Fibroblast of villous mesenchyme (primary cell): ENCODE measurements around the gene SPATC1L. TPM values are rescaled to one million over a fixed set of nuclear protein-coding genes. Genes with fewer than 3 reads are reported as not detected.

Experiments
- DNase-seq: peaks from one replicate; pipeline ENCODE4 v3.0.0-alpha.2; 2010; ENCODE audit warnings: low read depth
- H3K4me3 ChIP-seq: 2 replicates; pipeline ENCODE4 v1.5.1; 2011; ENCODE audit warnings: low read depth, mild to moderate bottlenecking, low read length
- CTCF ChIP-seq: IDR thresholded peaks from 2 replicates; pipeline ENCODE4 v1.5.1; 2012; ENCODE audit warnings: low read depth, mild to moderate bottlenecking, low read length; ENCODE audit not compliant: insufficient read depth
- total RNA-seq: library from RNA; depleted of rRNA; stranded (reverse); fragments of >200 nt; gene quantifications from 2 replicates; pipeline ENCODE4 v1.2.3, GENCODE V29; 2012

SPATC1L gene
- total RNA-seq, 1 donor = 9.5 TPM

DNA sequence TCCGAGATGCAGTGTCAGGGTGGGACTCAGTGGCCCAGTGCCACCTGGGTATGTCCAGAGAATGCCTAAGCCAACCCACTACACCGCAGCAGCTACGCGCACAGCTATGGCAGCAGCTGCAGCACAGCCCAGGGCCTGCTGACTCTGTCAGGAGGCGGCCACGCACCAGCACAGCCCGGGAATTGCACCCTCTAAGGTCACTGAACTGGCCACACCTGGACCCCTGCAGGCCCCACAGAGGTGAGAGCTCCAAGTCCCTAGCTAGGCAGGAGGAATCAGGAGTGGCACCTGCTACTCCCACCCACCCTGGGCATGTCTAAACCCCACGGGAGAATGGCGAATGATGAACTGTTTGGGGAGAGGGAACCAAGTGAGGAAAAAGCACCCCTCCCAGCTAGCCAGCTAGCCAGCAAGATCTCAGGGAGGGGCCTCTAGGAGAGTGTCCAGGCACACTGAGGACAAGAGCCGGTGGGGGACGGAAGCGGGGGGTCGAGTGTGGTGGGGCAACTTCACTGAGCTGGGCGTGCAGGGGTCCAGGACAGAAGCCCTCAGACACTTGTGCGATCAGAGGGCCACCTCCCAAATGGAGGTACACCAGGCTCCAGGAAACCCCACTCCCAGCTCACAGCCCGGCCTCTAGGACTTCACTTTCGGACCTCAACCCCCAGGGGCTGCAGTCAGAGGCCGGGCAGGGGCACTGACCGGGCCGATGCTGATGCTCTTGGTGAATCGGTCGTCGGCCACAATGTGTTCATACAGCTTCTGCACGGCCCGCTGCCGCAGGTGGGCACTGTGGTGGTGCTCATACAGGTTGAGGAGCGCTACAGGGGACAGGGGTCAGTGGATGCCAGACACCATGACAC lies 30.4 kb upstream of the SPATC1L start:
- no peak overlapping the region for H3K4me3 ChIP-seq
- TF ChIP-seq CTCF = no peak
- no peak for DNase-seq

DNA sequence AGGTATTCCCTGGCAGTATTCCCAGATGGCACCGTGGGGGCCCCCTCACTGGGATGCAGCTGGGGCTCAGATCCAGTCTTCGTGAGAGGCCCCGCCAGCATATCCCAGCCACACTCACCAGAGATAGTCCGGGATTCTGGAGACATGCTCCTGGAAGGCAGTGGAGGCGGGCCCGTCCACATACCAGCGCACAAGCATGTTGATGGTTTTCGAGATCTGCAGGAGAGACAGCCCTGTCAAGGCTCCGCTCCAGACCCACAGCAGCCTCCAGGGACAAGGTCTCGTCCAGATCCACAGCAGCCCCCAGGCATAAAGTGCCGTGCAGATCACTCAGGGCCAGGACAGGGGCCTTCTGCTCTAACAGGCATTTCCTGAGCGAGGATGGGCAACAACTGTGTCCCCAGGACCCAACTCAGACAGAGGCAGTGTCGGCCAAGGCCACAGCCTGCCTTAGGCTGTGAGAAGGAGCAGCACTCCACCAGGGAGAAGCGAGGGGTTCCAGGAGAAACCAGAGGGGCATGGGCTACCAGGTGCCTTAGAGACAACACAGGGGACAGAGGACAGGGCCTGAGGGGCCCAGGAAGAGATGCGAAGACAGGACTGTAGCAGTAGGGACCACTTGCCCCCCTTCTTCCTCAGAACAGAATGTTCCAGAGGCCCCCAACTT lies 29.5 kb upstream of the SPATC1L start:
- no peak overlapping the region for H3K4me3 ChIP-seq
- DNase-seq = no peak
- TF ChIP-seq CTCF = no peak

- H3K4me3 ChIP-seq = no peak overlapping the region
- DNase-seq = no peak
- TF ChIP-seq CTCF = no peak
Observed at GRCh38 chr21:46212721-46213484, 28.6 kb upstream of the SPATC1L start.

DNA sequence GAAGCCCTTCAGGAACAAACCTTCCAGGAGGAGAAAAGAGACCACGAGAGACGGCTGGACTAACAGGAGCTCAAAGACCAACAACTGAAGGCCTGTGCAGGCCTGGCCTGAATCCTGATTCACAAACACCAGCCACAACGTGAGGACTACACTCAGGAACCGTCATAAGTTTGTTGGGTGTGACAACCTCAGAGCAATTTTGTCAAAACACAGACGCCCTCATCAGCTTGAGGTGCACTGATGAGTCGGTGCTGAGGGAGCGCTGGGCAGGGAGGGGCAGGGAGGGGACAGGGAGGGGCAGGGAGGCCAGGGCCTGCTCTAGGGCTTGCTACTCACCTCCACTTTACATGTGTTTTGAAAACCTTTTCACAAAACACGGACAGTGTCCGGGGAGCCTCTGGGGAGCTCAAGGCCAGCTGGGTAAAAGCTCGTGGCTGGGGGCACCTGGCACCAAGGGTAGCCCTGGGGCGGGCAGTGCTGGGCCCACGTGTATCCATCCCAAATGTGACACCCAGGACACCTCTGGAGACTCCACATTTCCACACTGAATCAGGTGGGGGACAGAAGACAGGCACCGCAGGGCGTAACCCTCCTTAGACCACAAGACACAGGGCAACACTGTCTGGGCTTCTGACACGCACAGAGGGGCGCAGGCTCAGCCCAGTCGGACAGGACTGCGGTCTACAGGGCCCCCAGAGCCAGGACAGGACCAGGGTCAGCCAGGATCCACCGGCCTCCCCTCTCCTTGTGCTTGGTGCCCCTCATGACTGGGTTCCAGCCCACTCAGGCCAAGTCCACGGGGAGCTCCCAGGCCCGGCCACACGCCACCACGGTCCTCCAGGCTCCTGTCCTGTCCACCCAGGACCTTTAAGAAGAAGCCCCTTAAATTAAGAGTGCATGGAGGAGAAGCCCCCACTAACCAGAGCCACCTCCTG lies 27.8 kb upstream of the SPATC1L start:
- no peak overlapping the region for H3K4me3 ChIP-seq
- TF ChIP-seq CTCF = no peak
- no peak for DNase-seq

DNA sequence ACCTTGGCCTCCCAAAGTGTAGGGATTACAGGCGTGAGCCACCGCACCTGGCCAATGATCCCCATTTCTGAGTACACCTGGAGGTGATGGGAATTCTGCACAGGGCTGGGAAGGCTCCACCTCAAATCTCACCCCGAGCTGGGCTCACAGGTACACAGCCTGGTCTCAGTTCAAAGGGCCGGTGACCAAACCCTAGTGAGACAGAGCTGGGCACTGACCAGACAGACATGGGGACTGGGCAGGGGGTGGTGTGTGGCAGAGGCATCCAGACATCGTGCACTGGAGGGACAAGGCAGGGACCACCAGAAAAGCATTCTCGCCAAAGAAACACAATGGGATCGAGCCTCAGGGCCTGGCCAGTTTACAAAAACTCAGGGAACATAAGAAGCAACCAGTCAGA lies 27.1 kb upstream of the SPATC1L start:
- DNase-seq = no peak
- no peak overlapping the region for H3K4me3 ChIP-seq
- no peak for TF ChIP-seq CTCF
